IPS-11a (cell line): ENCODE data around the gene ATP6V0A1.

Experiments used
- H3K4me3 ChIP-seq: one replicate; pipeline ENCODE4 v1.5.1; 2013; ENCODE audit warnings: low read depth, low read length, control low read depth

The ATP6V0A1 gene

GRCh38 chr17:42518046-42518754, 59.5 kb downstream of the ATP6V0A1 start:
- no peak overlapping the region for H3K4me3 ChIP-seq

- no peak overlapping the region for H3K4me3 ChIP-seq
Measured at GRCh38 chr17:42518755-42519545, 60.3 kb downstream of the ATP6V0A1 start.

GRCh38 chr17:42519546-42520491, 61.1 kb downstream of the ATP6V0A1 start:
- no peak overlapping the region for H3K4me3 ChIP-seq

- no peak overlapping the region for H3K4me3 ChIP-seq
Measured at GRCh38 chr17:42520540-42520951, 61.9 kb downstream of the ATP6V0A1 start.

- no peak overlapping the region for H3K4me3 ChIP-seq
Measured at GRCh38 chr17:42521036-42521435, 62.4 kb downstream of the ATP6V0A1 start.

- no peak overlapping the region for H3K4me3 ChIP-seq
Measured at GRCh38 chr17:42521666-42522262, 63.1 kb downstream of the ATP6V0A1 start.

GRCh38 chr17:42522263-42522790, 63.6 kb downstream of the ATP6V0A1 start:
- no peak overlapping the region for H3K4me3 ChIP-seq

GRCh38 chr17:42522798-42523278, 64.2 kb downstream of the ATP6V0A1 start:
- no peak overlapping the region for H3K4me3 ChIP-seq

- H3K4me3 ChIP-seq = no peak overlapping the region
Measured at GRCh38 chr17:42525221-42525620, 66.5 kb downstream of the ATP6V0A1 start.

- no peak overlapping the region for H3K4me3 ChIP-seq
Measured at GRCh38 chr17:42526031-42526444, 67.4 kb downstream of the ATP6V0A1 start.

- no peak overlapping the region for H3K4me3 ChIP-seq
Measured at GRCh38 chr17:42527932-42528331, 69.3 kb downstream of the ATP6V0A1 start.

- H3K4me3 ChIP-seq = no peak overlapping the region
Measured at GRCh38 chr17:42529061-42529460, 70.4 kb downstream of the ATP6V0A1 start.

GRCh38 chr17:42530952-42531454, 72.3 kb downstream of the ATP6V0A1 start:
- no peak overlapping the region for H3K4me3 ChIP-seq

- H3K4me3 ChIP-seq = peak overlapping the region; percentile 13
Measured at GRCh38 chr17:42531455-42532354, 73.0 kb downstream of the ATP6V0A1 start.

- H3K4me3 ChIP-seq = peak overlapping the region; percentile 52
Measured at GRCh38 chr17:42535155-42536047, 76.7 kb downstream of the ATP6V0A1 start.

- peak within 1 kb of the TSS; percentile 52 for H3K4me3 ChIP-seq
Measured at GRCh38 chr17:42536048-42536371, 77.3 kb downstream of the ATP6V0A1 start, which contains the start of gene NAGLU. TSS of gene NAGLU (plus strand) at chr17:42536241. CDS start at chr17:42536273, 32 bp downstream.

- peak overlapping the region; percentile 52 for H3K4me3 ChIP-seq
Measured at GRCh38 chr17:42536372-42537155, 77.9 kb downstream of the ATP6V0A1 start.
